HepG2 (cell line): Measurements from ENCODE around the gene LBX2. TPM values are rescaled to one million over a fixed set of nuclear protein-coding genes. Genes with fewer than 3 reads are reported as not detected.

Experiments
- FOXC1 ChIP-seq: sonication (generic); formaldehyde crosslinking; IDR thresholded peaks from 2 replicates; pipeline ENCODE4 v1.8.0; 2022; ENCODE audit warnings: mild to moderate bottlenecking, missing genetic modification reagents, borderline replicate concordance
- JUND ChIP-seq: sonication (generic); formaldehyde crosslinking; IDR thresholded peaks from 2 replicates; pipeline ENCODE4 v1.8.0; 2022; ENCODE audit warnings: mild to moderate bottlenecking, missing genetic modification reagents
- MAX ChIP-seq: IDR thresholded peaks from 2 replicates; pipeline ENCODE4 v1.6.1; 2012; ENCODE audit warnings: inconsistent platforms
- MYPOP ChIP-seq: sonication (generic); formaldehyde crosslinking; IDR thresholded peaks from 2 replicates; pipeline ENCODE4 v1.8.1; 2023; ENCODE audit warnings: mild to moderate bottlenecking, moderate library complexity, missing genetic modification reagents
- TIGD3 ChIP-seq: sonication (generic); formaldehyde crosslinking; IDR thresholded peaks from 2 replicates; pipeline ENCODE4 v1.5.1; 2020; ENCODE audit warnings: mild to moderate bottlenecking, missing genetic modification reagents, borderline replicate concordance
- ZBTB37 ChIP-seq: sonication (generic); formaldehyde crosslinking; IDR thresholded peaks from 2 replicates; pipeline ENCODE4 v1.4.0; 2020; ENCODE audit warnings: mild to moderate bottlenecking, missing genetic modification reagents
- ZHX1 ChIP-seq: sonication (generic); formaldehyde crosslinking; IDR thresholded peaks from 2 replicates; pipeline ENCODE4 v1.8.1; 2022; ENCODE audit warnings: low read depth, mild to moderate bottlenecking, missing genetic modification reagents
- ZNF232 ChIP-seq: sonication (generic); formaldehyde crosslinking; IDR thresholded peaks from 2 replicates; pipeline ENCODE4 v1.4.0; 2020; ENCODE audit warnings: missing genetic modification reagents, borderline replicate concordance
- ZNF563 ChIP-seq: sonication (generic); formaldehyde crosslinking; IDR thresholded peaks from 2 replicates; pipeline ENCODE4 v1.8.0; 2022; ENCODE audit warnings: mild to moderate bottlenecking, moderate library complexity, missing genetic modification reagents
- ZNF574 ChIP-seq: sonication (generic); formaldehyde crosslinking; IDR thresholded peaks from 2 replicates; pipeline ENCODE4 v1.4.0; 2020; ENCODE audit warnings: missing genetic modification reagents
- ZNF703 ChIP-seq: sonication (generic); formaldehyde crosslinking; IDR thresholded peaks from 2 replicates; pipeline ENCODE4 v1.5.1; 2020; ENCODE audit warnings: missing genetic modification reagents, mild to moderate bottlenecking, moderate library complexity, borderline replicate concordance
- ZNF883 ChIP-seq: sonication (generic); formaldehyde crosslinking; IDR thresholded peaks from 2 replicates; pipeline ENCODE4 v1.5.1; 2020; ENCODE audit warnings: mild to moderate bottlenecking, missing genetic modification reagents; ENCODE audit errors: not compliant biosample characterization
- polyA plus RNA-seq, 8 experiments: library from polyadenylated mRNA; depleted of rRNA in 3 of 8; stranded (reverse) in 7 of 8; unstranded in 1 of 8; fragments of >200 nt; fragmentation: Illumina TruSeq in 4 of 8; extraction: Trizol in 4 of 8; gene quantifications; 2 replicates each; pipeline versions ENCODE4 v1.2.1 to v1.2.3, GENCODE V29; 2011 to 2016; ENCODE audit warnings: low read depth in 4 of 8, missing spikeins in 1 of 8, mixed read lengths in 1 of 8; ENCODE audit not compliant: insufficient read depth in 1 of 8
- total RNA-seq, 5 experiments: library from RNA; depleted of rRNA; stranded (reverse); fragments of >200 nt; fragmentation: Illumina TruSeq; extraction: Trizol; gene quantifications; 2 replicates each; pipeline ENCODE4 v1.2.3, GENCODE V29; 2016; ENCODE audit warnings: low read depth in 1 of 5

The LBX2 gene
- total and polyA plus RNA-seq, 2 of the 13 experiments (the other 11 are each of a cell fraction or from before 2014, with no cell fraction given): 6.4 to 8.1 TPM

GRCh38 chr2:74481961-74482800, 17.2 kb downstream of the LBX2 start (continued):
- peak; percentile 85 for TF ChIP-seq MAX
- no peak for TF ChIP-seq JUND
- TF ChIP-seq ZBTB37 (CRISPR knock-in tag): no peak
- TF ChIP-seq ZHX1 (CRISPR knock-in tag): no peak; the same call in 1 of the 2 replicates
- TF ChIP-seq FOXC1: no peak
- peak; percentile 80 for TF ChIP-seq ZNF883 (CRISPR knock-in tag)
- TF ChIP-seq ZNF574 (CRISPR knock-in tag): peak; percentile 20; the same call in 1 of the 2 replicates
- TF ChIP-seq ZNF703 (CRISPR knock-in tag): peak; percentile 52; the same call in 1 of the 2 replicates
- TF ChIP-seq ZNF232: peak; percentile 92; the same call in 1 of the 2 replicates
- TF ChIP-seq MYPOP (CRISPR knock-in tag): no peak
- TF ChIP-seq TIGD3 (CRISPR knock-in tag): peak; percentile 60; the same call in 1 of the 2 replicates
- TF ChIP-seq ZNF563: peak; percentile 68
